HEK293 (cell line): ENCODE measurements around the gene RAB17.

Experiments used
- CTCF ChIA-PET: fragments of 350-600 bp; formaldehyde crosslinking; extraction: SDS; loops from one replicate; lab custom pipeline; 2021; ENCODE audit warnings: antibody characterized with exemption; lab: Yijun Ruan, JAX
- POLR2A ChIA-PET: fragments of 300-600 bp; formaldehyde crosslinking; extraction: SDS; loops from one replicate; lab custom pipeline; 2020; ENCODE audit warnings: antibody characterized with exemption, inconsistent platforms; lab: Yijun Ruan, JAX
- H3K27ac ChIP-seq: fragments of 200-500 bp; sonication (Bioruptor generic); 2 replicates; pipeline ENCODE4 v1.5.1; 2014; ENCODE audit warnings: low read depth, low read length, control low read depth, inconsistent platforms; ENCODE audit errors: extremely low read depth
- H3K36me3 ChIP-seq, 2 experiments: fragments of 200-500 bp in 1 of 2; sonication (Bioruptor generic) in 1 of 2; 1 replicate in 1 of 2; 2 replicates in 1 of 2; pipeline ENCODE4 v1.5.1; 2014 to 2017; ENCODE audit warnings: inconsistent platforms in 2 of 2, low read length in 2 of 2; ENCODE audit not compliant: control insufficient read depth in 2 of 2, insufficient read depth in 1 of 2
- H3K4me1 ChIP-seq: fragments of 200-500 bp; sonication (Bioruptor generic); 2 replicates; pipeline ENCODE4 v1.5.1; 2014; ENCODE audit warnings: mild to moderate bottlenecking, low read length, inconsistent platforms; ENCODE audit not compliant: control insufficient read depth, insufficient read depth
- H3K4me3 ChIP-seq: 2 replicates; pipeline ENCODE4 v1.5.1; 2011; ENCODE audit warnings: low read depth, mild to moderate bottlenecking, control low read depth, low read length, moderate library complexity
- H3K9me3 ChIP-seq: fragments of 200-500 bp; sonication (Bioruptor generic); 2 replicates; pipeline ENCODE4 v1.5.1; 2014; ENCODE audit warnings: low read depth, low read length, inconsistent platforms; ENCODE audit not compliant: control insufficient read depth, insufficient read depth
- GFI1B ChIP-seq: fragments of 450-650 bp; formaldehyde crosslinking; IDR thresholded peaks from 2 replicates; pipeline ENCODE4 v1.5.1; 2016; ENCODE audit warnings: missing biosample characterization, missing genetic modification characterization
- IKZF3 ChIP-seq: fragments of 450-650 bp; IDR thresholded peaks from 2 replicates; pipeline ENCODE4 v1.5.0; 2018; ENCODE audit warnings: missing biosample characterization, mild to moderate bottlenecking, missing genetic modification characterization, moderate library complexity
- KLF1 ChIP-seq: fragments of 450-650 bp; formaldehyde crosslinking; IDR thresholded peaks from 2 replicates; pipeline ENCODE4 v1.5.1; 2016; ENCODE audit warnings: missing biosample characterization, missing genetic modification characterization
- KLF10 ChIP-seq: fragments of 450-650 bp; IDR thresholded peaks from 2 replicates; pipeline ENCODE4 v1.5.1; 2018; ENCODE audit warnings: missing biosample characterization, mild to moderate bottlenecking, missing genetic modification characterization
- MZF1 ChIP-seq: fragments of 450-650 bp; formaldehyde crosslinking; IDR thresholded peaks from 2 replicates; pipeline ENCODE4 v1.5.1; 2017; ENCODE audit warnings: missing biosample characterization, missing genetic modification characterization, borderline replicate concordance
- OVOL3 ChIP-seq: fragments of 450-650 bp; formaldehyde crosslinking; IDR thresholded peaks from 2 replicates; pipeline ENCODE4 v1.5.1; 2016; ENCODE audit warnings: missing biosample characterization, missing genetic modification characterization
- ZBTB21 ChIP-seq: fragments of 450-650 bp; formaldehyde crosslinking; IDR thresholded peaks from 2 replicates; pipeline ENCODE4 v1.5.1; 2017; ENCODE audit warnings: missing biosample characterization, missing genetic modification characterization
- ZFP41 ChIP-seq: fragments of 450-650 bp; formaldehyde crosslinking; IDR thresholded peaks from 2 replicates; pipeline ENCODE4 v1.5.1; 2016; ENCODE audit warnings: missing biosample characterization, missing genetic modification characterization, borderline replicate concordance
- ZNF112 ChIP-seq: fragments of 450-650 bp; formaldehyde crosslinking; IDR thresholded peaks from 2 replicates; pipeline ENCODE4 v1.5.0; 2017; ENCODE audit warnings: missing biosample characterization, missing genetic modification characterization
- ZNF155 ChIP-seq: fragments of 450-650 bp; formaldehyde crosslinking; IDR thresholded peaks from 2 replicates; pipeline ENCODE4 v1.5.1; 2016; ENCODE audit warnings: missing biosample characterization, missing genetic modification characterization
- ZNF169 ChIP-seq: fragments of 450-650 bp; formaldehyde crosslinking; IDR thresholded peaks from 2 replicates; pipeline ENCODE4 v1.5.1; 2016; ENCODE audit warnings: missing biosample characterization, missing genetic modification characterization
- ZNF202 ChIP-seq: fragments of 450-650 bp; formaldehyde crosslinking; IDR thresholded peaks from 2 replicates; pipeline ENCODE4 v1.5.1; 2016; ENCODE audit warnings: missing biosample characterization, missing genetic modification characterization, borderline replicate concordance
- ZNF266 ChIP-seq: fragments of 450-650 bp; formaldehyde crosslinking; IDR thresholded peaks from 2 replicates; pipeline ENCODE4 v1.5.1; 2016; ENCODE audit warnings: missing biosample characterization, missing genetic modification characterization, low read depth
- ZNF510 ChIP-seq: fragments of 450-650 bp; formaldehyde crosslinking; IDR thresholded peaks from 2 replicates; pipeline ENCODE4 v1.5.1; 2018; ENCODE audit warnings: mild to moderate bottlenecking, missing genetic modification characterization, missing biosample characterization; ENCODE audit not compliant: insufficient replicate concordance
- ZNF521 ChIP-seq: fragments of 450-650 bp; formaldehyde crosslinking; IDR thresholded peaks from 2 replicates; pipeline ENCODE4 v1.5.1; 2017; ENCODE audit warnings: missing biosample characterization, mild to moderate bottlenecking, missing genetic modification characterization
- ZNF549 ChIP-seq: fragments of 450-650 bp; IDR thresholded peaks from 2 replicates; pipeline ENCODE4 v1.5.1; 2018; ENCODE audit warnings: missing biosample characterization, missing genetic modification characterization, mild to moderate bottlenecking, inconsistent platforms, moderate library complexity
- ZNF555 ChIP-seq: fragments of 450-650 bp; formaldehyde crosslinking; conservative IDR thresholded peaks from 2 replicates; pipeline ENCODE4 v1.5.1; 2017; ENCODE audit warnings: missing biosample characterization, mild to moderate bottlenecking, missing genetic modification characterization, inconsistent platforms
- ZNF830 ChIP-seq: fragments of 450-650 bp; IDR thresholded peaks from 2 replicates; pipeline ENCODE4 v1.5.0; 2018; ENCODE audit warnings: missing biosample characterization, missing genetic modification characterization, low read depth, mild to moderate bottlenecking, moderate library complexity
- TF ChIP-seq, protein P1 (sequence below): fragments of 450-650 bp; formaldehyde crosslinking; IDR thresholded peaks from 2 replicates; pipeline ENCODE4 v1.5.1; 2016; ENCODE audit warnings: missing biosample characterization, missing genetic modification characterization
- TF ChIP-seq, protein P2 (sequence below): fragments of 450-650 bp; formaldehyde crosslinking; IDR thresholded peaks from 2 replicates; pipeline ENCODE4 v1.5.1; 2016; ENCODE audit warnings: missing biosample characterization, missing genetic modification characterization, low read depth
- TF ChIP-seq, protein P3 (sequence below): fragments of 450-650 bp; formaldehyde crosslinking; IDR thresholded peaks from 2 replicates; pipeline ENCODE4 v1.5.1; 2016; ENCODE audit warnings: missing biosample characterization, missing genetic modification characterization
- TF ChIP-seq, protein P4 (sequence below): fragments of 450-650 bp; formaldehyde crosslinking; IDR thresholded peaks from 2 replicates; pipeline ENCODE4 v1.5.1; 2016; ENCODE audit warnings: missing biosample characterization, missing genetic modification characterization
- TF ChIP-seq, protein P5 (sequence below): fragments of 450-650 bp; formaldehyde crosslinking; IDR thresholded peaks from 2 replicates; pipeline ENCODE4 v1.5.1; 2016; ENCODE audit warnings: missing biosample characterization, missing genetic modification characterization

RAB17 gene

DNA sequence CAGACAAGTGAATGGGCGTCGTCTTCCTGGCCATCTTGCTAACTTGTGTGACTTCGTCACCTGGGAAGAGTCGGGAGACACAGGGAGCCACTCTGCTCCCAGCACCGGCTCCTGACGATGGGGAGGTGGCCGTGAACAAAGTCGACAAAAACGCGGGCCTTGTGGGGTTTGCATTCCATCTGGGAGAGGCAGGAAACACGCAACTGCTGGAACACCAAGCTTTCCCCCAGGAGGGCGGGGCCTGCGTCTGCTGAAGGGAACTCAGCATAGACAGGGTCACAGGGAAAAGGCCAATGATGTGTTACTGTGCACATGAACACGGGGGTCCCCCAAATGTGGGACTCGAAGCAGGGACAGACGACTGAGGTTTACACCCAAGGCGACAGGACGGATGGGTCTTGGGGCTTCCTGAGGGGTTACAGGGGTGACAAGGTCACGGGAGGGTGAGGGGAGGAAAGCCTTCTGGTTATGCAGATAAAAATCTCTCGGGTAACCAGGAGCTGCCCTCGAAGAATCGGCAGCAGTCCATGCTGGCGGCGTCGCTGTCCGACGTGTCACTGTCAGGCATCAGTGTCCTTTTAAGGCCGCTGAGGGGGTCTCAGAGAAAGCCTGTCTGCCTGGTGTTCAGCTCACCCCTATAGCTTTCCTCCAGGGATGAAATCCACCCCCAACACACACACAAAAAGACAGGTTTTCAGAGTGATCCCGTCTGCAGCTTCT lies 52.4 kb downstream of the RAB17 start:
- H3K9me3 ChIP-seq = no peaks in the 10 kb centered on the region
- no peak overlapping the region for H3K4me3 ChIP-seq
- no peaks in the 10 kb centered on the region for H3K4me1 ChIP-seq
- TF ChIP-seq OVOL3 (tag by site-specific recombination) (no peak), ZNF266 (tag by site-specific recombination) (no peak), IKZF3 (tag by site-specific recombination) (no peak), KLF10 (tag by site-specific recombination) (no peak), ZNF112 (tag by site-specific recombination) (no peak), ZNF169 (tag by site-specific recombination) (no peak), ZNF555 (tag by site-specific recombination) (no peak), ZNF202 (tag by site-specific recombination) (no peak), ZFP41 (tag by site-specific recombination) (no peak), ZNF549 (tag by site-specific recombination) (no peak), ZNF521 (tag by site-specific recombination) (no peak)
- TF ChIP-seq, protein P1, sequence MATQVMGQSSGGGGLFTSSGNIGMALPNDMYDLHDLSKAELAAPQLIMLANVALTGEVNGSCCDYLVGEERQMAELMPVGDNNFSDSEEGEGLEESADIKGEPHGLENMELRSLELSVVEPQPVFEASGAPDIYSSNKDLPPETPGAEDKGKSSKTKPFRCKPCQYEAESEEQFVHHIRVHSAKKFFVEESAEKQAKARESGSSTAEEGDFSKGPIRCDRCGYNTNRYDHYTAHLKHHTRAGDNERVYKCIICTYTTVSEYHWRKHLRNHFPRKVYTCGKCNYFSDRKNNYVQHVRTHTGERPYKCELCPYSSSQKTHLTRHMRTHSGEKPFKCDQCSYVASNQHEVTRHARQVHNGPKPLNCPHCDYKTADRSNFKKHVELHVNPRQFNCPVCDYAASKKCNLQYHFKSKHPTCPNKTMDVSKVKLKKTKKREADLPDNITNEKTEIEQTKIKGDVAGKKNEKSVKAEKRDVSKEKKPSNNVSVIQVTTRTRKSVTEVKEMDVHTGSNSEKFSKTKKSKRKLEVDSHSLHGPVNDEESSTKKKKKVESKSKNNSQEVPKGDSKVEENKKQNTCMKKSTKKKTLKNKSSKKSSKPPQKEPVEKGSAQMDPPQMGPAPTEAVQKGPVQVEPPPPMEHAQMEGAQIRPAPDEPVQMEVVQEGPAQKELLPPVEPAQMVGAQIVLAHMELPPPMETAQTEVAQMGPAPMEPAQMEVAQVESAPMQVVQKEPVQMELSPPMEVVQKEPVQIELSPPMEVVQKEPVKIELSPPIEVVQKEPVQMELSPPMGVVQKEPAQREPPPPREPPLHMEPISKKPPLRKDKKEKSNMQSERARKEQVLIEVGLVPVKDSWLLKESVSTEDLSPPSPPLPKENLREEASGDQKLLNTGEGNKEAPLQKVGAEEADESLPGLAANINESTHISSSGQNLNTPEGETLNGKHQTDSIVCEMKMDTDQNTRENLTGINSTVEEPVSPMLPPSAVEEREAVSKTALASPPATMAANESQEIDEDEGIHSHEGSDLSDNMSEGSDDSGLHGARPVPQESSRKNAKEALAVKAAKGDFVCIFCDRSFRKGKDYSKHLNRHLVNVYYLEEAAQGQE (tag by site-specific recombination) = no peak
- TF ChIP-seq, protein P2, sequence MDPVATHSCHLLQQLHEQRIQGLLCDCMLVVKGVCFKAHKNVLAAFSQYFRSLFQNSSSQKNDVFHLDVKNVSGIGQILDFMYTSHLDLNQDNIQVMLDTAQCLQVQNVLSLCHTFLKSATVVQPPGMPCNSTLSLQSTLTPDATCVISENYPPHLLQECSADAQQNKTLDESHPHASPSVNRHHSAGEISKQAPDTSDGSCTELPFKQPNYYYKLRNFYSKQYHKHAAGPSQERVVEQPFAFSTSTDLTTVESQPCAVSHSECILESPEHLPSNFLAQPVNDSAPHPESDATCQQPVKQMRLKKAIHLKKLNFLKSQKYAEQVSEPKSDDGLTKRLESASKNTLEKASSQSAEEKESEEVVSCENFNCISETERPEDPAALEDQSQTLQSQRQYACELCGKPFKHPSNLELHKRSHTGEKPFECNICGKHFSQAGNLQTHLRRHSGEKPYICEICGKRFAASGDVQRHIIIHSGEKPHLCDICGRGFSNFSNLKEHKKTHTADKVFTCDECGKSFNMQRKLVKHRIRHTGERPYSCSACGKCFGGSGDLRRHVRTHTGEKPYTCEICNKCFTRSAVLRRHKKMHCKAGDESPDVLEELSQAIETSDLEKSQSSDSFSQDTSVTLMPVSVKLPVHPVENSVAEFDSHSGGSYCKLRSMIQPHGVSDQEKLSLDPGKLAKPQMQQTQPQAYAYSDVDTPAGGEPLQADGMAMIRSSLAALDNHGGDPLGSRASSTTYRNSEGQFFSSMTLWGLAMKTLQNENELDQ (tag by site-specific recombination) = no peak
- ChIA-PET POLR2A (no interaction called here), CTCF (interaction anchor here (0.8 to 2.4 kb wide), 3 partner anchors 10 to 34 kb away, joined by 4 to 9 read pairs (median 5); no protein-coding TSS in a partner anchor)
- H3K27ac ChIP-seq = no peak overlapping the region
- no peaks in the 10 kb centered on the region for H3K36me3 ChIP-seq

DNA sequence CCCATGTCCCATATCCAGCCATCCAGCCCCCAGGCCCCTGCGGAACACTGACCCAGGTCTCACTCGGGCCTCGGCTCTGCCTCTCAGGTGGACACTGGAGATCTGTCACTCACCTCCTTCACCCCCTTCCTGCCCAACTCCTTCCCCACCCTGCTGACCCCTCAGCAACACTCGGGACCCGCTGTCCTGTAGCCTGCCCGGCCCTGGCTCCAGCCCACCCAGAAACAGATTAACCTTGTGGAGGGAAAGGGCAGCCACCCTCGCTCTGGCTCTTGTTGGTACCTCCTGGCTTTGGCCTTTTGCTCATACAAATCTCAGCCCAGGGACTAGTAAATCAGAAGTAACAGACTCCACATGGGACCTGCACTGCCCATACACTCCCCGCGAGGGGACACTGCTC lies 53.9 kb downstream of the RAB17 start:
- Histone ChIP-seq H3K4me1 (no peaks in the 10 kb centered on the region), H3K27ac (no peak overlapping the region), H3K4me3 (no peak overlapping the region), H3K36me3 (no peaks in the 10 kb centered on the region), H3K9me3 (no peaks in the 10 kb centered on the region)
- ChIA-PET CTCF (no interaction called here), POLR2A (no interaction called here)
- no peak for TF ChIP-seq ZNF155 (tag by site-specific recombination)
- TF ChIP-seq, protein P3, sequence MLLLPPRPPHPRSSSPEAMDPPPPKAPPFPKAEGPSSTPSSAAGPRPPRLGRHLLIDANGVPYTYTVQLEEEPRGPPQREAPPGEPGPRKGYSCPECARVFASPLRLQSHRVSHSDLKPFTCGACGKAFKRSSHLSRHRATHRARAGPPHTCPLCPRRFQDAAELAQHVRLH (tag by site-specific recombination) = no peak
- no peak for TF ChIP-seq ZNF830 (tag by site-specific recombination)
- TF ChIP-seq, protein P4, sequence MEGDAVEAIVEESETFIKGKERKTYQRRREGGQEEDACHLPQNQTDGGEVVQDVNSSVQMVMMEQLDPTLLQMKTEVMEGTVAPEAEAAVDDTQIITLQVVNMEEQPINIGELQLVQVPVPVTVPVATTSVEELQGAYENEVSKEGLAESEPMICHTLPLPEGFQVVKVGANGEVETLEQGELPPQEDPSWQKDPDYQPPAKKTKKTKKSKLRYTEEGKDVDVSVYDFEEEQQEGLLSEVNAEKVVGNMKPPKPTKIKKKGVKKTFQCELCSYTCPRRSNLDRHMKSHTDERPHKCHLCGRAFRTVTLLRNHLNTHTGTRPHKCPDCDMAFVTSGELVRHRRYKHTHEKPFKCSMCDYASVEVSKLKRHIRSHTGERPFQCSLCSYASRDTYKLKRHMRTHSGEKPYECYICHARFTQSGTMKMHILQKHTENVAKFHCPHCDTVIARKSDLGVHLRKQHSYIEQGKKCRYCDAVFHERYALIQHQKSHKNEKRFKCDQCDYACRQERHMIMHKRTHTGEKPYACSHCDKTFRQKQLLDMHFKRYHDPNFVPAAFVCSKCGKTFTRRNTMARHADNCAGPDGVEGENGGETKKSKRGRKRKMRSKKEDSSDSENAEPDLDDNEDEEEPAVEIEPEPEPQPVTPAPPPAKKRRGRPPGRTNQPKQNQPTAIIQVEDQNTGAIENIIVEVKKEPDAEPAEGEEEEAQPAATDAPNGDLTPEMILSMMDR (tag by site-specific recombination) = no peak
- TF ChIP-seq ZBTB21 = no peak
- no peak for TF ChIP-seq GFI1B
- TF ChIP-seq KLF1 (tag by site-specific recombination) = no peak
- no peak for TF ChIP-seq ZNF510 (tag by site-specific recombination)
- TF ChIP-seq, protein P5, sequence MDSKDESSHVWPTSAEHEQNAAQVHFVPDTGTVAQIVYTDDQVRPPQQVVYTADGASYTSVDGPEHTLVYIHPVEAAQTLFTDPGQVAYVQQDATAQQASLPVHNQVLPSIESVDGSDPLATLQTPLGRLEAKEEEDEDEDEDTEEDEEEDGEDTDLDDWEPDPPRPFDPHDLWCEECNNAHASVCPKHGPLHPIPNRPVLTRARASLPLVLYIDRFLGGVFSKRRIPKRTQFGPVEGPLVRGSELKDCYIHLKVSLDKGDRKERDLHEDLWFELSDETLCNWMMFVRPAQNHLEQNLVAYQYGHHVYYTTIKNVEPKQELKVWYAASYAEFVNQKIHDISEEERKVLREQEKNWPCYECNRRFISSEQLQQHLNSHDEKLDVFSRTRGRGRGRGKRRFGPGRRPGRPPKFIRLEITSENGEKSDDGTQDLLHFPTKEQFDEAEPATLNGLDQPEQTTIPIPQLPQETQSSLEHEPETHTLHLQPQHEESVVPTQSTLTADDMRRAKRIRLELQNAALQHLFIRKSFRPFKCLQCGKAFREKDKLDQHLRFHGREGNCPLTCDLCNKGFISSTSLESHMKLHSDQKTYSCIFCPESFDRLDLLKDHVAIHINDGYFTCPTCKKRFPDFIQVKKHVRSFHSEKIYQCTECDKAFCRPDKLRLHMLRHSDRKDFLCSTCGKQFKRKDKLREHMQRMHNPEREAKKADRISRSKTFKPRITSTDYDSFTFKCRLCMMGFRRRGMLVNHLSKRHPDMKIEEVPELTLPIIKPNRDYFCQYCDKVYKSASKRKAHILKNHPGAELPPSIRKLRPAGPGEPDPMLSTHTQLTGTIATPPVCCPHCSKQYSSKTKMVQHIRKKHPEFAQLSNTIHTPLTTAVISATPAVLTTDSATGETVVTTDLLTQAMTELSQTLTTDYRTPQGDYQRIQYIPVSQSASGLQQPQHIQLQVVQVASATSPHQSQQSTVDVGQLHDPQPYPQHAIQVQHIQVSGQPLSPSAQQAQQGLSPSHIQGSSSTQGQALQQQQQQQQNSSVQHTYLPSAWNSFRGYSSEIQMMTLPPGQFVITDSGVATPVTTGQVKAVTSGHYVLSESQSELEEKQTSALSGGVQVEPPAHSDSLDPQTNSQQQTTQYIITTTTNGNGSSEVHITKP = no peak
- TF ChIP-seq MZF1 (tag by site-specific recombination) = no peak
